Kidney (tissue), 14 donors: ENCODE data around the gene RIMBP2. TPM values are rescaled to one million over a fixed set of nuclear protein-coding genes. Genes with fewer than 3 reads are reported as not detected.
A peak's percentile ranks its signal among the peaks of the same experiment; 100 is the strongest.

ENCODE experiments used
- DNase-seq, 5 donors: peaks; one replicate each; pipeline ENCODE4 v3.0.0-alpha.2; 2013 to 2020
- FAIRE-seq: peaks from 2 replicates; lab custom pipeline; 2012; peaks lifted over from hg19 to GRCh38; lab: Jason Lieb, UNC
- H3K27ac ChIP-seq, 2 donors: one replicate each; pipeline ENCODE4 v1.7.0; 2013; ENCODE audit warnings: low read depth in 2 of 2, low read length in 2 of 2, inconsistent platforms in 1 of 2
- H3K27me3 ChIP-seq: one replicate; pipeline ENCODE4 v1.7.1; 2013; ENCODE audit warnings: low read length, inconsistent platforms; ENCODE audit not compliant: control insufficient read depth, insufficient read depth
- H3K36me3 ChIP-seq, 3 donors: one replicate each; pipeline versions ENCODE4 v1.7.0 to v1.7.1; 2013; ENCODE audit warnings: low read length in 3 of 3, control low read depth in 1 of 3, inconsistent platforms in 1 of 3; ENCODE audit not compliant: insufficient read depth in 3 of 3, control insufficient read depth in 2 of 3
- H3K4me1 ChIP-seq, 3 donors: one replicate each; pipeline versions ENCODE4 v1.7.0 to v1.7.1; 2013; ENCODE audit warnings: low read length in 3 of 3, inconsistent platforms in 1 of 3, low read depth in 1 of 3; ENCODE audit not compliant: control insufficient read depth in 2 of 3, insufficient read depth in 2 of 3
- H3K4me3 ChIP-seq, 3 donors: one replicate each; pipeline versions ENCODE4 v1.7.0 to v1.8.1; 2013; ENCODE audit warnings: low read length in 3 of 3, control low read depth in 1 of 3, inconsistent platforms in 1 of 3
- H3K9ac ChIP-seq, 3 donors: one replicate each; pipeline versions ENCODE4 v1.7.0 to v1.7.1; 2013; ENCODE audit warnings: low read length in 3 of 3, control low read depth in 1 of 3, inconsistent platforms in 1 of 3
- H3K9me3 ChIP-seq, 3 donors: one replicate each; pipeline versions ENCODE4 v1.7.0 to v1.7.1; 2013; ENCODE audit warnings: low read length in 3 of 3, control low read depth in 1 of 3, inconsistent platforms in 1 of 3; ENCODE audit not compliant: control insufficient read depth in 2 of 3, insufficient read depth in 1 of 3
- intact Hi-C: fragments of 100-400 bp; cut with DNase I; formaldehyde crosslinking; loops from one replicate; pipeline ENCODE4 v1.11.1; 2022
- polyA plus RNA-seq: library from polyadenylated mRNA; stranded (reverse); fragments of 350-450 nt; fragmentation: Illumina TruSeq; extraction: RNeasy Lipid Tissue Mini Kit (QIAGEN cat#74804); gene quantifications from one replicate; pipeline ENCODE4 v1.2.3, GENCODE V29; 2014; ENCODE audit warnings: low read depth, low replicate concordance; ENCODE audit not compliant: insufficient read depth
- total RNA-seq: library from RNA; stranded (reverse); fragmentation: NEBNext Ultra II Directional; extraction: Animal tissue kit (Norgen Biotek cat#: 25700); gene quantifications from one replicate; pipeline ENCODE4 v1.2.1, GENCODE V29; 2021
- TF ChIP-seq, protein P1 (sequence below): IDR thresholded peaks from 3 replicates; pipeline ENCODE4 v1.5.1; 2012; ENCODE audit warnings: mild to moderate bottlenecking, moderate library complexity, borderline replicate concordance; ENCODE audit not compliant: insufficient read depth; ENCODE audit errors: extremely low read depth
- donor health status: control.
- donor health status: control.
- donor health status: control.
- donor health status: control.
- donor health status: control.
- donor health status: DM: yes; HTN: yes; CAD: no.
- donor health status: Normal renal cell carcinoma (clear cell type).

Gene RIMBP2
- total and polyA plus RNA-seq, 2 donors from 2014 or later = 2.8 to 51.7 TPM

DNA sequence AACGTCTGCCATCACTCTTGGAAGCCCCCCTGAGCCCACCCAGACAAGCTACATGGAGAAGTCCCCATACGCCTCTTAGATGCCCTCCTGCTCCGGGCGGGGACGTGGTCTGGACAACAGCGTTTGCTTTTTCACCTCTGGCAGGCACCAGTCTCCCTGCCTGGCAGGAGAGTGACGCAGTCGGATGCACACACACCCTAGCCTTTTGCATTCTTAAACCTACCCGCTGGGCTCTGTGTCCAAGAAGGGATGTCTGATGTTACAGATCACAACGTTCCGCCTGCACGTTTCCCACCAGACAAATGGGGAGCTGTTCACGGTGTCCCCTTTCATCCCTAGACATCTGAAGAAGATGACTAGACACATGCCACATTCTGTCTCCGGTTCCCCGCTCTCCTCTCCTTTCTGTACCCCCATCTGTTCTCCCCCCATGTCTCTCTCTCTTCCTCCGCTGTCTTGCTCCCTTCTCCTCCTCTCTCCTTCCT lies 100.2 kb downstream of the RIMBP2 start:
- Histone ChIP-seq H3K36me3 (no peaks in the 10 kb centered on the region), H3K4me1 (no peaks in the 10 kb centered on the region), H3K27me3 (no peaks in the 10 kb centered on the region), H3K9ac (no peak overlapping the region), H3K27ac (no peak overlapping the region), H3K4me3 (no peak overlapping the region), H3K9me3 (no peaks in the 10 kb centered on the region)
- TF ChIP-seq, protein P1, sequence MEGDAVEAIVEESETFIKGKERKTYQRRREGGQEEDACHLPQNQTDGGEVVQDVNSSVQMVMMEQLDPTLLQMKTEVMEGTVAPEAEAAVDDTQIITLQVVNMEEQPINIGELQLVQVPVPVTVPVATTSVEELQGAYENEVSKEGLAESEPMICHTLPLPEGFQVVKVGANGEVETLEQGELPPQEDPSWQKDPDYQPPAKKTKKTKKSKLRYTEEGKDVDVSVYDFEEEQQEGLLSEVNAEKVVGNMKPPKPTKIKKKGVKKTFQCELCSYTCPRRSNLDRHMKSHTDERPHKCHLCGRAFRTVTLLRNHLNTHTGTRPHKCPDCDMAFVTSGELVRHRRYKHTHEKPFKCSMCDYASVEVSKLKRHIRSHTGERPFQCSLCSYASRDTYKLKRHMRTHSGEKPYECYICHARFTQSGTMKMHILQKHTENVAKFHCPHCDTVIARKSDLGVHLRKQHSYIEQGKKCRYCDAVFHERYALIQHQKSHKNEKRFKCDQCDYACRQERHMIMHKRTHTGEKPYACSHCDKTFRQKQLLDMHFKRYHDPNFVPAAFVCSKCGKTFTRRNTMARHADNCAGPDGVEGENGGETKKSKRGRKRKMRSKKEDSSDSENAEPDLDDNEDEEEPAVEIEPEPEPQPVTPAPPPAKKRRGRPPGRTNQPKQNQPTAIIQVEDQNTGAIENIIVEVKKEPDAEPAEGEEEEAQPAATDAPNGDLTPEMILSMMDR = no peak
- FAIRE-seq (no peak), DNase-seq (peak in 3 of 5 donors; percentile 41 to 49 (median 45))
- intact Hi-C loops = no loop called here

DNA sequence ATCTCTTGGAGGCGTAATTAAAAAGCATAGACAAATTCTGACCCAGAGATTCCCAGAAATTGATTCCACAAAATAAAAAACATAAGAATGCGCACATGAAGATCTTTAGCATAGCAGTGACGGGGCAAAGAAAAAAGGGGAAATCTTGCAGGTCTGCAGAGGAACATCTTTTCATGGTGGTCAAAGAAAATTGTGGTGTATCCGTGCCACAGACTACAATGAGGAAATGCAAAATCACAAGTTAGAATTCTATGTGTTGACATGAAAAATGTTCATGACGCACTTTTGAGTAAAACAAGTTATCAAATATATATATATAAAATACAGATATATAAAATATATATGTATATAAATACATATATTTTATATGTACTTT lies 101.6 kb downstream of the RIMBP2 start:
- intact Hi-C loops = no loop called here
- no peaks in the 10 kb centered on the region for H3K36me3 ChIP-seq
- TF ChIP-seq, protein P1 = no peak
- H3K9ac ChIP-seq = no peak overlapping the region
- H3K4me1 ChIP-seq = no peaks in the 10 kb centered on the region
- no peak overlapping the region for H3K4me3 ChIP-seq
- H3K27me3 ChIP-seq = no peaks in the 10 kb centered on the region
- no peak for FAIRE-seq
- H3K27ac ChIP-seq = no peak overlapping the region
- no peak for DNase-seq
- no peaks in the 10 kb centered on the region for H3K9me3 ChIP-seq

DNA sequence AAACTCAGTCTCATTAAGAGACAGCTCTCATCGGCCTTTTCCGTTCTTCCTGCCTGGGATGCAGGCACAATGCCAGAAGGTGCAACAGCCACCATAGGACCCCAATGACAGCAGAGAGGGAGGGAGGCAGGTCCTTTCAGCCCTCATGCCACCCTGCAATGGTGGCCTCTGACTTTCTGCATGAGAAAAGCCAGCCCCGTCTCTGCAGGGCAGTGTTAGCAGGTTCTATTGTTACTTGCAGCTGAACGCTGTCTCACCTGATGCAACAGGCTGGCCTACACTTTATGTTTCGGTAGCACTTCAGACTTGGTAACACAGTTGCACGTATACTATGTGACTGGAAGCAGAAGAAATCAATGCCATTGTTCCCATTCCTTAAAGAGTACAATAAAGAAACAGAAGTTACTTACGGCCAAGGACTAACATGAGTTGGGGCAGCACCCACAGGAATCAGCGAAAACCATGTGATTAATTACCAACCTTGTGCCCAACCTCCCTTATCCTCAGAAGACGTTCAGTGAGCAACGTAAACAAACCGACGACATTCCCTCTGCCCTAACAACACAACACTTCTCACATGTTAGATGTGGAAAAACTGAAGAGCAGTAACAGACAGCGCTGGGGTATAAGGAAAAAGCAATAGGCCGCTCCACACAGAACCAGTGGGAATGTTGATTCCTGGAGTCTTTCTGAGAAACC lies 102.1 kb downstream of the RIMBP2 start:
- peak in 2 of 5 donors; percentile 45 to 52 for DNase-seq
- TF ChIP-seq, protein P1 = no peak
- Histone ChIP-seq H3K27ac (no peak overlapping the region), H3K36me3 (no peaks in the 10 kb centered on the region), H3K27me3 (no peaks in the 10 kb centered on the region), H3K9ac (no peak overlapping the region), H3K4me3 (no peak overlapping the region), H3K9me3 (no peaks in the 10 kb centered on the region), H3K4me1 (no peaks in the 10 kb centered on the region)
- intact Hi-C loops = no loop called here
- no peak for FAIRE-seq
